IMR-90 (cell line): Measurements from ENCODE around the gene HRH3. TPM values are rescaled to one million over a fixed set of nuclear protein-coding genes. Genes with fewer than 3 reads are reported as not detected.

ENCODE experiments used
- ATAC-seq: fragments of 200-7000 bp; cut with Tn5 transposase; 2 replicates; pipeline ENCODE4 v1.9.1; 2020; ENCODE audit warnings: low read depth, mild to moderate bottlenecking, moderate library complexity
- BruUV-seq: library from RNA; stranded (reverse); fragments of 400-500 nt; replicated peaks from 2 replicates; lab custom pipeline; 2021; lab: Mats Ljungman, UMichigan
- CTCF ChIA-PET: fragments of 300-600 bp; formaldehyde crosslinking; extraction: SDS; loops from one replicate; lab custom pipeline; 2021; ENCODE audit warnings: antibody characterized with exemption; lab: Yijun Ruan, JAX
- POLR2A ChIA-PET: fragments of 300-600 bp; sonication (Branson Sonifier 250); formaldehyde crosslinking; loops from one replicate; lab custom pipeline; 2022; ENCODE audit warnings: antibody characterized with exemption; ENCODE audit not compliant: unreplicated experiment; lab: Charles Lee
- DNase-seq: peaks from one replicate; pipeline ENCODE4 v3.0.0; 2013
- H2AFZ ChIP-seq: replicated peaks from 2 replicates; pipeline ENCODE3; 2013; ENCODE audit warnings: low read length, mild to moderate bottlenecking; ENCODE audit not compliant: poor library complexity
- H2AK5ac ChIP-seq: 2 replicates; pipeline ENCODE4 v1.6.1; 2013; ENCODE audit warnings: low read depth, low read length, inconsistent platforms
- H2AK9ac ChIP-seq: replicated peaks from 2 replicates; pipeline ENCODE3; 2013; ENCODE audit warnings: mild to moderate bottlenecking, low read depth, low read length, moderate library complexity; ENCODE audit not compliant: poor library complexity
- H2BK120ac ChIP-seq: 2 replicates; pipeline ENCODE4 v1.6.1; 2013; ENCODE audit warnings: low read depth, low read length, inconsistent platforms
- H2BK15ac ChIP-seq: 3 replicates; pipeline ENCODE4 v1.6.1; 2013; ENCODE audit warnings: low read depth, low read length, inconsistent platforms
- H2BK20ac ChIP-seq: 2 replicates; pipeline ENCODE4 v1.6.1; 2013; ENCODE audit warnings: low read depth, mild to moderate bottlenecking, inconsistent platforms, low read length, moderate library complexity
- H2BK5ac ChIP-seq: 2 replicates; pipeline ENCODE4 v1.6.1; 2013; ENCODE audit warnings: mild to moderate bottlenecking, low read depth, low read length, inconsistent platforms; ENCODE audit not compliant: poor library complexity, severe bottlenecking
- H3K14ac ChIP-seq: replicated peaks from 2 replicates; pipeline ENCODE4 v1.6.1; 2013; ENCODE audit warnings: low read depth, low read length, inconsistent platforms
- H3K18ac ChIP-seq: 2 replicates; pipeline ENCODE4 v1.6.1; 2013; ENCODE audit warnings: low read depth, low read length, control low read depth
- H3K23ac ChIP-seq: 2 replicates; pipeline ENCODE4 v1.6.1; 2013; ENCODE audit warnings: low read depth, low read length, inconsistent platforms
- H3K27ac ChIP-seq: 2 replicates; pipeline ENCODE4 v1.5.1; 2013; ENCODE audit warnings: mild to moderate bottlenecking, control low read depth, low read length; ENCODE audit not compliant: insufficient read depth
- H3K27me3 ChIP-seq: 2 replicates; pipeline ENCODE4 v1.6.1; 2013; ENCODE audit warnings: low read length; ENCODE audit not compliant: control insufficient read depth, insufficient read depth
- H3K36me3 ChIP-seq: 2 replicates; pipeline ENCODE4 v1.6.1; 2013; ENCODE audit warnings: low read length, mixed read lengths; ENCODE audit not compliant: control insufficient read depth, insufficient read depth
- H3K4ac ChIP-seq: 2 replicates; pipeline ENCODE4 v1.6.1; 2013; ENCODE audit warnings: low read depth, low read length, inconsistent platforms
- H3K4me1 ChIP-seq: 2 replicates; pipeline ENCODE4 v1.6.1; 2013; ENCODE audit warnings: low read length, mixed read lengths; ENCODE audit not compliant: control insufficient read depth, insufficient read depth
- H3K4me2 ChIP-seq: 2 replicates; pipeline ENCODE4 v1.6.1; 2013; ENCODE audit warnings: low read depth, mild to moderate bottlenecking, control low read depth, low read length, moderate library complexity
- H3K4me3 ChIP-seq: 2 replicates; pipeline ENCODE4 v1.5.1; 2013; ENCODE audit warnings: low read depth, mild to moderate bottlenecking, control low read depth, low read length, moderate library complexity; ENCODE audit not compliant: insufficient read depth
- H3K56ac ChIP-seq: 2 replicates; pipeline ENCODE4 v1.6.1; 2013; ENCODE audit warnings: low read length, inconsistent platforms; ENCODE audit not compliant: insufficient read depth; ENCODE audit errors: extremely low read depth
- H3K79me1 ChIP-seq, 2 experiments: 2 replicates each; pipeline ENCODE4 v1.6.1; 2013; ENCODE audit warnings: low read length in 2 of 2, inconsistent platforms in 1 of 2, low read depth in 1 of 2
- H3K9ac ChIP-seq: 2 replicates; pipeline ENCODE4 v1.6.1; 2013; ENCODE audit warnings: low read depth, low read length, control low read depth
- H3K9me1 ChIP-seq: 2 replicates; pipeline ENCODE4 v1.6.1; 2013; ENCODE audit warnings: low read length, inconsistent platforms; ENCODE audit not compliant: insufficient read depth
- H3K9me3 ChIP-seq: 2 replicates; pipeline ENCODE4 v1.6.1; 2013; ENCODE audit warnings: low read length; ENCODE audit not compliant: control insufficient read depth, insufficient read depth
- H4K20me1 ChIP-seq: 2 replicates; pipeline ENCODE4 v1.6.1; 2013; ENCODE audit warnings: low read length, inconsistent platforms; ENCODE audit not compliant: insufficient read depth
- H4K5ac ChIP-seq: 2 replicates; pipeline ENCODE4 v1.6.1; 2013; ENCODE audit warnings: mild to moderate bottlenecking, low read depth, low read length, control low read depth
- H4K8ac ChIP-seq, 2 experiments: 2 replicates each; pipeline ENCODE4 v1.6.1; 2013; ENCODE audit warnings: low read depth in 2 of 2, low read length in 2 of 2, control low read depth in 1 of 2, inconsistent platforms in 1 of 2
- H4K91ac ChIP-seq: 2 replicates; pipeline ENCODE4 v1.6.1; 2013; ENCODE audit warnings: low read depth, low read length, inconsistent platforms; ENCODE audit not compliant: insufficient read depth
- BHLHE40 ChIP-seq: fragments of 150-350 bp; IDR thresholded peaks from 2 replicates; pipeline ENCODE4 v1.6.1; 2016; ENCODE audit warnings: mild to moderate bottlenecking, low read depth, low read length
- CTCF ChIP-seq: conservative IDR thresholded peaks from 2 replicates; pipeline ENCODE4 v1.5.1; 2012; ENCODE audit warnings: mild to moderate bottlenecking, low read depth, low read length, improper control_type of control experiment
- MAFK ChIP-seq: IDR thresholded peaks from 2 replicates; pipeline ENCODE4 v1.6.1; 2012; ENCODE audit warnings: low read depth, low read length, improper control_type of control experiment
- RCOR1 ChIP-seq: IDR thresholded peaks from 2 replicates; pipeline ENCODE4 v1.6.1; 2012; ENCODE audit warnings: mild to moderate bottlenecking, low read length, improper control_type of control experiment; ENCODE audit not compliant: insufficient replicate concordance
- RFX5 ChIP-seq: IDR thresholded peaks from 2 replicates; pipeline ENCODE4 v1.8.0; 2012; ENCODE audit warnings: low read depth, mild to moderate bottlenecking, low read length, moderate library complexity
- WGBS, 2 experiments: methylation state at CpG; one replicate each; pipeline versions ENCODE4 v1.1.5 to v1.1.7; 2013; ENCODE audit warnings: missing lambda C conversion rate in 2 of 2; ENCODE audit not compliant: insufficient read length in 1 of 2; ENCODE audit errors: extremely low coverage in 2 of 2; 5-methylcytosine and 5-hydroxymethylcytosine counted together
- dilution Hi-C: fragments of 300-500 bp; cut with HindIII; formaldehyde crosslinking; loops from one replicate; pipeline ENCODE4 v1.14.3; 2018; ENCODE audit warnings: low sequenced_read_pairs; ENCODE audit not compliant: unreplicated experiment
- in situ Hi-C: fragments of 300-500 bp; cut with MboI; formaldehyde crosslinking; loops from 3 replicates; pipeline ENCODE4 v1.14.3; 2019; ENCODE audit warnings: low sequenced_read_pairs, inconsistent platforms, mixed read lengths
- intact Hi-C: fragments of 100-400 bp; cut with micrococcal nuclease; formaldehyde crosslinking; loops from 2 replicates; pipeline ENCODE4 v1.10.0; 2022
- polyA plus RNA-seq, 3 experiments: library from polyadenylated mRNA; depleted of rRNA; stranded (reverse); fragments of >200 nt; gene quantifications; 2 replicates each; pipeline ENCODE4 v1.2.3, GENCODE V29; 2012; ENCODE audit warnings: low replicate concordance in 1 of 3
- total RNA-seq: library from RNA; depleted of rRNA; stranded (reverse); fragments of >200 nt; gene quantifications from 2 replicates; pipeline ENCODE4 v1.2.3, GENCODE V29; 2012

HRH3 gene
- total and polyA plus RNA-seq, 2 of the 4 experiments (the other 2 are of a cell fraction), result not detected

DNA sequence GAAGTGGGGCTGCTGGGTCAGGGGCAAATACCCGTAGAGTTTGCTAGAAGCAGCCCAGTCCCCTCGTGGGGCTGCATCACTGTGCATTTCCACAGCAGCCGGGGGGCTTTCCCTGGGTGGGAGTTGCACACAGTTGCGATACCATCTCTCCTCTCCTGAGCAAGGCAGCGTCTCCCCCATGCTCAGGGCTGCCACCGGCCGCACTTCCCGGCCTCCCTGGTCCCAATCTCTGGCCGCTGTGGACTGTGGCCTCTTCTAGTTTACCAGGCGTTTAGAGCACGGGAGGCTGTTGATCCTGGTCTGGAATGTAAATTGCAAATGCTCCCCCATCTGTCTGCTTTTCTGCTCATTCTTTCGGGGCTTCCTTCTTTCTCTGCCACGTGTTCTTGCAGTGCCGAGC lies 49.3 kb upstream of the HRH3 start:
- H3K9me3 ChIP-seq, result peaks cover 2% of the 10 kb centered on the region
- no peak overlapping the region for H3K27ac ChIP-seq
- no peak for ATAC-seq
- no peaks in the 10 kb centered on the region for H3K27me3 ChIP-seq
- no peak overlapping the region for H3K4me3 ChIP-seq
- no peak overlapping the region for H3K4me2 ChIP-seq
- H3K4ac ChIP-seq, result no peak overlapping the region
- peaks cover 48% of the 10 kb centered on the region for H3K36me3 ChIP-seq
- no peaks in the 10 kb centered on the region for H3K9me1 ChIP-seq
- H2BK120ac ChIP-seq, result no peak overlapping the region
- no peak overlapping the region for H3K56ac ChIP-seq
- H3K14ac ChIP-seq, result no peak overlapping the region
- H2BK20ac ChIP-seq, result no peak overlapping the region
- H4K91ac ChIP-seq, result no peak overlapping the region
- no peak overlapping the region for H3K23ac ChIP-seq
- BruUV-seq, result no TSS peak
- H3K18ac ChIP-seq, result no peak overlapping the region
- intact Hi-C loops (no loop called here), dilution Hi-C loops (no loop called here), in situ Hi-C loops (no loop called here)
- H3K9ac ChIP-seq, result no peak overlapping the region
- H4K5ac ChIP-seq, result no peak overlapping the region
- no peak overlapping the region for H2BK15ac ChIP-seq
- H4K20me1 ChIP-seq, result peaks cover 9% of the 10 kb centered on the region
- no peak overlapping the region for H2AK9ac ChIP-seq
- H2AFZ ChIP-seq, result peak overlapping the region; percentile 29
- TF ChIP-seq BHLHE40 (no peak), RFX5 (no peak), MAFK (no peak), CTCF (no peak), RCOR1 (no peak)
- H2AK5ac ChIP-seq, result no peak overlapping the region
- H3K79me1 ChIP-seq, result peaks cover 17 to 20% of the 10 kb centered on the region in 2 experiments
- 82% methylated on average over 7 of the region's 14 CpGs; no CpG with 5 or more reads in 1 of the 2 experiments for WGBS, 2 experiments
- no peaks in the 10 kb centered on the region for H3K4me1 ChIP-seq
- ChIA-PET POLR2A (no interaction called here), CTCF (no interaction called here)
- H2BK5ac ChIP-seq, result no peak overlapping the region
- no peak overlapping the region for H4K8ac ChIP-seq
- no peak for DNase-seq
